AG08396 (cell line): ENCODE results near the gene PACS1.

Experiments used
- DNase-seq: peaks from one replicate; pipeline ENCODE4 v3.0.0; 2012; ENCODE audit warnings: low spot score, mixed read lengths

PACS1 gene

DNA sequence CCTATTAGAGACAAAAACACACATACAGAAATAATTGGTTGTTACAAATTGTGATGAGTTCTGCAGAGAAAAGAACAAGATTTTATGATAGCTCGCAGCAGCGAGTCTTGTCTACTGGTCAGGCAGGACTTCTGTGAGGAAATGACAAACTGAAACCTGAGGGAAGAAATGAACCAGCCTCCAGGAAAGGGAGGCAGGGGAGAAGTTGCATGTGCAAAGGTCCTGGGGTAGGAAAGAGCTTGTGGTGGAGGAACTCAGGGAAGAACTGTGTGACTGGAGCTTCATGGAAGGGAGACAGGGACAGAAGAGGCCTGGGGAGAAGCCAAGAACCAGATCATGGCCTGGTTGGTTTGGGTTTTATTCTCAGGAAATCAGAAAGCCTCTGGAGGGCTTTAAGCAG lies 189.2 kb downstream of the PACS1 start:
- DNase-seq = no peak

DNA sequence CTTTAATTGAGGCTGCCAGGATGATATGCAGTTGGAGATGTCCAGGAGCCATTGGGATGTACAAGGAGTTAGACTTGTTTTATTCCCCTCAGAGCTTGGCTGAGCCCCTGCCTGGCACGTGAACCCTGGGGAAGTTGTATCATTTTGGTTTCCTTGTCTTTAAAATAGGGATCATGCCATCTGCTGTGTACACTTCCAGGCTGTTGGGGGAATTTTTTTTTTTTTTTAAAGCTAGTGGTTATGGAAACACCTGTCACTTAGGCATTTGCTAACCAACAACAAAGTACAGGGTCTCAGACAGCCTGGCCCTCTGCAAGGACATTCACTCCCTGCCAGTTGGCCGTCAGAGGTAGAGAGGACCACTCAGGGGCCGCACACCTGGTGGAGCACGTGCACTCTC lies 189.9 kb downstream of the PACS1 start:
- DNase-seq = no peak

DNA sequence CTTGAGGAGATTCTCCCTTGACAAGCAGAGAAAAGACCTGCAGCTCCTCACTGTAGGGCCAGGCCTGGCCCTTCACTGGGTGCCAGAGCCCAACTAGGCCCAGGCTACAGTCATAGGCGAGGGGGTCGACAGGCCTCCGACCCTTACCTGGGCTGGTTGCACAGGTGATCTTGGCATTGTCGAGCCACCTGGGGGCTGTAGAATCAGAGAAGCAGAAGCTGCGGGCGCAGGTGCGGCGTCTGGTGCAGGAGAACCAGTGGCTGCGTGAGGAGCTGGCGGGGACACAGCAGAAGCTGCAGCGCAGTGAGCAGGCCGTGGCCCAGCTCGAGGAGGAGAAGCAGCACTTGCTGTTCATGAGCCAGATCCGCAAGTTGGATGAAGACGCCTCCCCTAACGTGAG lies 191.5 kb downstream of the PACS1 start:
- no peak for DNase-seq

DNA sequence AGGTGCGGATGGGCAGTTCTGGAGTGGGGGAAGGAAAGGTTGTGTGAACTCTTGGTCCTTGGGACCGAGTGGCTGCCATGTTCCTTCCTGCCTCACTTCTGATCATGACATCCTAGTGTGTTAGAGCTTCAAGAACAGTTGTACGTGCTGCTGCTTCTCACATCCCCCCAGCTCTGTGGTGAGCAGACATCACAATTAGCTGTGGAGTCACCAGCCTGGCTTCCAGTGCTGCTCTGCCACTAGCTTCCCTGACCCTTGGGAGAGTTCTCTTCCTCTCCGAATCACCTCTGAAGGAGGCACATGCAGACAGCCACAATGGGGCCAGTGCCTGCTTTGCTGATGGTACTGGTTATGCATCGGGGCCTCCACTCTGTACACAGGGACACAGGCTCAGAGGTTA lies 192.1 kb downstream of the PACS1 start:
- no peak for DNase-seq

DNA sequence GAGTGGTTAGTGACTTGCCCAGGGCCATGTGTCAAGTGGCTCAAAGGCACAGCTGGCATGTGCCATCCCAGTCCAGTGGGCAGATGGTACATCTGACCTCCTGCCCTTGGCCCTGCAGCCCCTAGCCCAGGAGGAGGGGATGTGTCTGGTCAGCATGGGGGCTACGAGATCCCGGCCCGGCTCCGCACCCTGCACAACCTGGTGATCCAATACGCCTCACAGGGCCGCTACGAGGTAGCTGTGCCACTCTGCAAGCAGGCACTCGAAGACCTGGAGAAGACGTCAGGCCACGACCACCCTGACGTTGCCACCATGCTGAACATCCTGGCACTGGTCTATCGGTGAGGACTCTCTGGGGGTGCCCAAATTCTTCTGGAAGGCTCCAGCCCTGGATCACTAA lies 192.6 kb downstream of the PACS1 start:
- DNase-seq = no peak

DNA sequence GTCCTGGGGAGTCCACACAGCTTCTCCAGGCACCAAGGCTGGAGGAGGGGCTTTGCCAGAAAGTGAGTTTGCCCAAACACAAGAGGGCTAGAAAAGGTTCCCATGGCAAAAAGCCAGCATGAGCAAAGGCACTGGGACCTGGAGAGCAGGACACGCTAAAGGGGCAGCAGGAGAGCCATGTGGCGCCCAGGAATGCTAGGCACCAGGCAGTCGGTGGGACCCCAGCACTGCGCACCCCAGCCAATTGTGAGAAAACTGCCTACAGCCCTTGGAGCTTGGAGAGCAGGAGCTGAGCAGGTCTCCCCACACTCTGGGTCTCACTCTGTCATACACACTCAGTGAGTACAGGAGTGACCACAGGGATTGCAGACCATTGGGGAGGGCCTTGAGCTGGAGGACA lies 193.2 kb downstream of the PACS1 start:
- DNase-seq = no peak

DNA sequence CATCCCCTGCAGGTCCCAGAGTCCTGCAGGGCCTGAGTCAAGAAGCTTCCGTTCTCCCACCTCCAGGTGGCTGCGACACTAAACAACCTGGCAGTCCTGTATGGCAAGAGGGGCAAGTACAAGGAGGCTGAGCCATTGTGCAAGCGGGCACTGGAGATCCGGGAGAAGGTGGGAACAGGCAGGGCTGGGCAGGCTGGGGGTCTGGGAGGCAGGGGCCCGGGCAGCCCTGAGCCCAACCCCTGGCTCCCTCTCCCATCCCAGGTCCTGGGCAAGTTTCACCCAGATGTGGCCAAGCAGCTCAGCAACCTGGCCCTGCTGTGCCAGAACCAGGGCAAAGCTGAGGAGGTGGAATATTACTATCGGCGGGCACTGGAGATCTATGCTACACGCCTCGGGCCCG lies 193.7 kb downstream of the PACS1 start:
- DNase-seq = no peak

DNA sequence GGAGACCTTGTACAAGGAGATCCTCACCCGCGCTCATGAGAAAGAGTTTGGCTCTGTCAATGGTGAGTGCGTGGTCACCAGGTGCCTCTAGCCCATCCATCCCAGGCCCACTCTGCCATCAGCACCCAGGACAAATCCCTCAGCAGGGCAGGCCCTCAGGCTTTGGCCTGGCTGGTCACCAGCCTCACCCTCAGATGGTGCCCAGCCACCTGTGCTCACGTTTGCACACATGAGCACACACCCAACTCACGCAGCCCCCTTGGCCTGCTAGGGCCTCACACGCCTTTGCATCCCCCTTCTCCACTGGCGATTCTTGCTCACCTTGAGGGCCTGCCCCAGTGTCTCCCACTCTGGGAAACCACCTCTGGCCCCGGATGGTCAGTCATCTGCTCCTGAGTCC lies 194.3 kb downstream of the PACS1 start:
- DNase-seq = no peak

DNA sequence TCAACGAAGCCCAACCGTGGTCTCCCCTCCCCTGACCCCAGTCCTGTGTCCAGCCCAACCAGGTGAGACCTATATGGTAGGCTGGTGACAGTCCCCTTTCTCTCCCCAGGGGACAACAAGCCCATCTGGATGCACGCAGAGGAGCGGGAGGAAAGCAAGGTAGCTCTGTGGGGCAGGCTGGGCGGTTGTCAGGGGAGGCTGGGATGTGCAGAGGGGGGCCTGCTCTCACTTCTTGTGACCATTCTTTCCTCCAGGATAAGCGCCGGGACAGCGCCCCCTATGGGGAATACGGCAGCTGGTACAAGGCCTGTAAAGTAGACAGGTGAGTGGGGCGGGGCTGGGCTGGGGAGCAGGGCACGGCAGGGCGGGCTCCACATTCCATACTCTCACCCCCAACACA lies 194.8 kb downstream of the PACS1 start:
- no peak for DNase-seq

DNA sequence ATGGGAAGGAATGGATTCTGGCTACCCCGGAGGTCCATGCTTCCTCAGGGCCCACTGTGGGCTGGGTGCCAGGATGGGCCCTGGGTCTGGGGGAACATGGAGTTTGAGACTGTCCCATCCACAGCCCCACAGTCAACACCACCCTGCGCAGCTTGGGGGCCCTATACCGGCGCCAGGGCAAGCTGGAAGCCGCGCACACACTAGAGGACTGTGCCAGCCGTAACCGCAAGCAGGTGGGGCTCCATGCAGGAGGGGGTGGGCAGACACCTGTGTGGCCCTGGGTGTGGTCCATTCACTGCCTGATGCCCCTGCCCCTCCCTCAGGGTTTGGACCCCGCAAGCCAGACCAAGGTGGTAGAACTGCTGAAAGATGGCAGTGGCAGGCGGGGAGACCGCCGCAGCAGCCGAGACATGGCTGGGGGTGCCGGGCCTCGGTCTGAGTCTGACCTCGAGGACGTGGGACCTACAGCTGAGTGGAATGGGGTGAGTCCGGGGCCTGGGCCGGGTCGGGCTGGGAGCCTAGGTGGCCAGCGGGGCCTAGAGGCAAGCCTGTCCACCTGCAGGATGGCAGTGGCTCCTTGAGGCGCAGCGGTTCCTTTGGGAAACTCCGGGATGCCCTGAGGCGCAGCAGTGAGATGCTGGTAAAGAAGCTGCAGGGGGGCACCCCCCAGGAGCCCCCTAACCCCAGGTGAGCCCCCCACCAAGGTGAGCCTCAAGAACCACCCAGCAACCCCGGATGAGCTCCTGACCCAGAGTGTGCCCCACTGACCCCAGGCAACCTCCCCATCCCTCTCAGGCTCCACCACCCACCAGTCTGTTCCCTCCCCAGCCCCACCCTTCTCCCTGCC lies 195.7 kb downstream of the PACS1 start:
- DNase-seq = no peak

DNA sequence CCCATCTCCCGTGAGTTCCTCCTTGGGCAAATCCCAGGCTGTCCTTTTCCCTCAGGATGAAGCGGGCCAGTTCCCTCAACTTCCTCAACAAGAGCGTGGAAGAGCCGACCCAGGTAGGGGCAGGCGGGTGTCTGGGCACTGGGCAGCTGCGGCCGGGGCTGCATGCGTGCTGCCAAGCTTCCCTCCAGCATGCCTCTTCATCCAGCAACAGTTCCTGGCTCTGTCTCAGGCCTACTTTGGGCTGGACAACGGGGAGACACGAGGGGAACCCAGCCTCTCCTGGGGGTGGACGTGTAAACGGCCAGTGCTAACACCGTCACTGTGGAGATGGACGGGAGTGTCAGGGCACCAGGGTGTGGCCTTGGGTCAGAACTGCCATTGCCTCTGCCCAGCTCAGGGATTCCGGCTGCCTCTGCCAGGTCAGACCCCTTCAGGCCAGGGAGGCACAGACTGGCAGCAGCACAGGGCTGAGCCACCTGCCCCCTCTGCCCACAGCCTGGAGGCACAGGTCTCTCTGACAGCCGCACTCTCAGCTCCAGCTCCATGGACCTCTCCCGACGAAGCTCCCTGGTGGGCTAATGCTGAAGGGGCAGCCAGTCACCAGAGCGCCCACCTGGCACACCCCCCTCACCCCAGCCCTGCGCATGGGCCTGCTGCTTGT lies 196.4 kb downstream of the PACS1 start:
- DNase-seq = no peak

DNA sequence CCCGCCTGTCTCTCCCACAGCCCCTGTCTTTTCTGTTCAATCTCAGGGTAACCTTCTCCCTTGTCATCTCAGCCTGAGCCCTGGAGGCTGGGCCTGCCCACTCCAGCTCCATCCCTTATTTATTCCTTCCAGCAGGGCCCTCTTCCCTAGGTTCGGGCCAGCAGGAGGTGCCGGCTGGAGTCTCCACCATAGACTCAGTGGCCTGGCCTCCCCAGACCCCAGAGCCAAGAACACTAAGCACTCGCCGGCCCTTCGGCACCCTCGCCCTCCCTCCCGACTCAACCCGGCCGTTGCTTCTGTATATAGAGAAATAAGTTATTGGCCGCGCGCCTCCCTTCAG lies 196.9 kb downstream of the PACS1 start:
- DNase-seq = no peak

DNA sequence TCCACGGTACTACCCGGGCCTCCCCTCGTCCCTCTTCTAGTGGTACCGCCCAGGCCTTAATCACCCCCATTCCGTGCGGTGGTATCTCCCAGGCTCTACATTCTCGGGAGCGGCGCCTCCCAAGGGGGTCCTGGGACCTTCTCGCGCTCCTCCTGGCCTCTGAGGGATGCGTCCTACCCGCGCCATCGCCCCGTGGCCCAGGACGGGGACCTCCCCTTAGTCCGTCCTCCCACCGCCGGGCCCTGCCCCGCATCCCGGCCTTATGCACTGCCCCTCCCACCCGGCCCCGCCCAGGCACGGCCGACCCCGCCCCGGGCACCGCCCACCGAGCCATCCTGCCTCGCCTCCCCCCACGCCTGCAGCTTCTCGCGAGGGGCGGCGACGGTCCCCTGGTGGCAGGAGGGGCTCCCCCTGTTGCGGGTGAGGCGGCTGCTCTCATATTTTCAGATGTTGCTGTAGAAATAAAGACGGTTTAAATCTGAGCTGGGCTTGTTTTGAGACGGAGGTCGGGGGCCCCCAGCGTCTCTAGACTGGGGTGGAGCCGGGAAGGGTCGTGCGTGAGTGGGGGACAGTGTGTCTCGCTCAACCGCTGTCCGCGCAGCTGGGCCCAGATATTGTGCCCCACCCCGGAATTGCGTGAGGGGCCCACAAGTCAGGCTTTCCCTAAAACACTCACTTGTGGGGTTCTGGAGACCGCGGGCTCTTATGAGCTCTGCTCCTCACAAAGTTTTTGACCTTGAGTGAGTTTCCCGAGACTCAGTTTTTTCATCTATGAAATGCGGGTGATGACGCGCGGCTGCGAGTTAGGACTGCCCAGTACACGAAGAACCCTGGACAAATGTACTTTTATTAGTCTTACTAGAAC lies 197.5 kb downstream of the PACS1 start:
- peak; percentile 94 for DNase-seq

DNA sequence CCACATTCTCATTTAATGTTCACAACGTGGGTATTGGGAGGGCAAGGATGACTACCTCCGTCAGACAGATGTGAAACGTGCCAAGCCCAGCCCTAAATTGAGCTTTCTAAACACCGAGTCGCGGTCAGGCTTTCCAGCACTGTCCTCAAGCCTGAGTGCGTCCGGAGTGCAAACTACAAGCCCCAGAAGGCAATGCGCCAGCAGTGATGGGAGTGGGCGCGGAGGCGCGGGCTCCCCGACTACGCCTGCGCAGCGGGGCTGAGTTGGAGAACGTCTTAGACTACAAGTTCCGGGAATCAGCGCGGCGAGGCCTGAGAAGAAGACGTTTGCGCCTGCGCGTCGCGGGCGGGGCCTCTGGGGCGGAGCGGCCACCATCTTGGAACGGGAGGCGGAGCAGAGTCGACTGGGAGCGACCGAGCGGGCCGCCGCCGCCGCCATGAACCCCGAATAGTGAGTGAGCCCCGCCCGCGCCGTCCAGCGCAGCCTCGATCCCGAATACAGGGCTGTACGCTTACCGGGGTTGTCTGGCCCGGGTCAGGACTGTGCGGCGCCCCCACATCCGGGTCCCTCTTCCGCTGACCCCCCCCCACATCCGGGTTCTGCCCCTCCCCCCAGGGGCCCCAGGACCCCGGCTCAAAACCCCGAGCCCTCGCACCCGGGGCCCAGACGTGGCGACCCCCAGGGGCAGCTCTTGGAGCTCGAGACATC lies 198.3 kb downstream of the PACS1 start, which contains the start of gene RAB1B:
RAB1B (plus strand) TSS at position 396 of the 708 bp plus-strand sequence; CDS start at position 437, 41 bp downstream.
- peak; percentile 100 for DNase-seq

DNA sequence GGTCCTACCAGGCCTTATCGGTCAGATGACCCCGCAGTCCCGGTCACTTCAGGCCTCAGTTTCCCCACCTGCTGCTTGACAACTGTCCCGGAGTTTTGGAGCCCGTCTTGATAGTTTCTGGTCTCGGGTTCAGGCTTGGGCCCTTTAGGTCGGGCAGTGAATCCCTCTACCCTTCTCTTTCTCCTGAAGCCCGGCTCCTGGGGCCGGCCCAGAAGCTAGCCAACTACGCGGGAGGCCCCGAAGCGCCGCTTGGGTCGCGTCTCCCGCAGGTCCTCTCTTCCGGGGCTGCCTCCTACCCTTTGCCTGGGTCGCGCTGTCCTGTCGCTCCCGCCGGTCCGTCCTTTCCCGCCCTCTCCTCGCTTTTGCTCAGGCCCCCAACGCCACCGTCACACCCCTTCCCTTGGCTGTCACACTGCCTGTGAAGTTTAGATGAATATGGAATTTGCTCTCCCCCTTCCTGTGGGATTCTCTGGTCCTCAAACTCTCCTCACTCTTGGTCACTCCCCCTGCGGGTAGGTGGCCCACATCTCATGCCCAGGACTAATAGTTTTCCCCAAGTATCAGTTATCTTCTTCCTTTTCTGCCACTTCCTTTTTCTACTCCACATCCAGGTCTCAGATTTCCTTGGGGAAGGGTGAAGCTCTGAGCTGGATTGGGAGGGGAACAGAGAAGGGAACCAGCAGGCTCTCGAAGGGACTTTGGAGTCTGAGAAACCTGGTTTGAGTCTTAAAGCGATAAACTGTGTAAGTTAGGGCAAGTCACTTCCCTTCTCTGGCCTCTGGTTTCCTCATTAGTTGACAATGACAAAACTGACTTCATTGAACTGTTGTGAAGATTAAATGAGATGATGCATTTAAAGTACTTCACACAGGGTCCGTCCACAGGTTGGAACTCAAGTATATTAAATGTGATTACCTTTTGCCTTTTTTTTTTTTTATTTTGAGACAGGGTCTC lies 199.2 kb downstream of the PACS1 start:
- DNase-seq = peak; percentile 63

DNA sequence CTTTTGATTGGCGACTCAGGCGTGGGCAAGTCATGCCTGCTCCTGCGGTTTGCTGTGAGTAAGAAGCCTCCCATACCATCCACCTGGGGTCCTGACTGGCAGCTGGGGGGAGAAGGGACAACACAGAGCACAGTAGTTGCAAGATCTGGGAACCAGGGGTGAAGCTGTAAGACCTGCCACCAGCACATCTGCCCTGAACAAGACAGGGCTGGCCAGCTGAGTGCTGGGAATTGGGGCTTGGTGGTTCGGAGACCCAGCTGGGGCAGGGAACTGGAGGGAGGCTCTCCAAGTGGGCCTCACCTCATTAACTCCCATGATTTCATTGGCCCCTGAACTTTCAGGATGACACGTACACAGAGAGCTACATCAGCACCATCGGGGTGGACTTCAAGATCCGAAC lies 201.7 kb downstream of the PACS1 start:
- DNase-seq = no peak

DNA sequence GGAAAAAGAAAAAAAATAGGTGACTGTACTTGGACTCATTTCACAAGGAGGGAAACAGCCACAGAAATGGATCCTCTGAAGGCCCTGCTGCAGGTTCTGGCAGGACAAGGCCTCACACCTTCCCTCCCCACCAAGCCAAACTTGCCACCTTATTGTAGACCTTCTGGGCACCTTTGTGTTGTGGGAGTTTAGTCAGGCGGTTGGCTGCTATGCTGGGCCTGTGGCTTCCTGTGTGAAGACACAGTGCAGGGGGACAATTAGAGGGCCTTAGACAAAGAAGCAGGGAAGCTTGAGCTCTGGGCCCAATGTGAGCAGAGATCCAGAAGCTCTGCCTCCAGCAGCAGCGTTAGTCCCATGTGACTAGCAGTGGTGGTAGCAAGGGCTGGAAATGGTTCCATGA lies 202.5 kb downstream of the PACS1 start:
- no peak for DNase-seq

DNA sequence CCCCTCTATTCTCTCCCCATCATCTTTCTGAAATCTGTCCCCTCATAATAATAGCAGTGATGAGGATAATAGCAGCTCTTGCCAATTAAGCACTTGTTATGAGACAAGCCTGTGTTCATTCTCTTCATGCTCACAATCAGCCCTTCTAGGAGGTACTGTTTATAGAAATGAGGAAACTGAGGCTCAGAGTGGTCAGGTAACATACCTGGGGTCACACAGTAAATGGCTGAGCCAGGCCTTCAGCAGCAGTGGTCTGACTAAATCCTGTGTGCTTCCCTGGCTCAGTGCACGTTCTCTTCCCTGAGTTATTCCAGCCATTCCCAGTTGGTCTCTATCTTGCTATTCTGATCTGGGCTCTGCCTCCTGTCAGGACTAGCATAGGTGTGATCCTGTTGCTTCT lies 204.1 kb downstream of the PACS1 start:
- no peak for DNase-seq

DNA sequence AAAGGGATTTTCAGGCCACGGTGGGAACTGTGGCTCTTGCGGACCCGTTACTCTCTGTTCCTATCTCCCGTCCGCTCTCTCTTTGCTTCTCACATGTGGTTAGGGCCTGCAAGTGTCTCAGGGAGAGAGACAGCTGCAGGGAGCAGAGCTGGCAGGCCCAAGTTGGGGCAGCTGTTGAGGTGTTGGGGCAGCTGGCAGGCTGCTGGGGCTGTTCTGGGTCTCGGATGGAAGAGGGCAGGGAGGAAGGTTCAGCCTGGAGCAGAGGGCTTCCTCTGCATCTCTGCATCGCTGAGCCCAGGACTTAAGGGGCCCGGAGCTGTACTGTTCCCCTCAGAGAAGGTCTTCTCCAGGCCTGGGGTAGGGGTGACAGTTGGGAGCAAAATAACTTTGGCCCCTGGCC lies 205.3 kb downstream of the PACS1 start:
- no peak for DNase-seq

DNA sequence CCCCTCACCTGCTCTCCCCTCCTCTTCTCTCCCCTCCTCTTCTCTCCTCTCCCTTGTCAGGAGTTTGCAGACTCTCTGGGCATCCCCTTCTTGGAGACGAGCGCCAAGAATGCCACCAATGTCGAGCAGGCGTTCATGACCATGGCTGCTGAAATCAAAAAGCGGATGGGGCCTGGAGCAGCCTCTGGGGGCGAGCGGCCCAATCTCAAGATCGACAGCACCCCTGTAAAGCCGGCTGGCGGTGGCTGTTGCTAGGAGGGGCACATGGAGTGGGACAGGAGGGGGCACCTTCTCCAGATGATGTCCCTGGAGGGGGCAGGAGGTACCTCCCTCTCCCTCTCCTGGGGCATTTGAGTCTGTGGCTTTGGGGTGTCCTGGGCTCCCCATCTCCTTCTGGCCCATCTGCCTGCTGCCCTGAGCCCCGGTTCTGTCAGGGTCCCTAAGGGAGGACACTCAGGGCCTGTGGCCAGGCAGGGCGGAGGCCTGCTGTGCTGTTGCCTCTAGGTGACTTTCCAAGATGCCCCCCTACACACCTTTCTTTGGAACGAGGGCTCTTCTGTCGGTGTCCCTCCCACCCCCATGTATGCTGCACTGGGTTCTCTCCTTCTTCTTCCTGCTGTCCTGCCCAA lies 206.0 kb downstream of the PACS1 start:
- DNase-seq = no peak
